HUES6 (cell line): ENCODE data around the gene GRIN1.
"Not testable (repeated sequence)": the region's sequence is repeated elsewhere in the genome, so short reads cannot be mapped to it uniquely, and the experiment has no call there.

Experiments used
- H3K27ac ChIP-seq: 2 replicates; pipeline ENCODE4 v1.7.0; 2013; ENCODE audit warnings: low read depth, mild to moderate bottlenecking, low read length, inconsistent platforms
- H3K27me3 ChIP-seq: 2 replicates; pipeline ENCODE4 v1.6.1; 2013; ENCODE audit warnings: low read length; ENCODE audit not compliant: control insufficient read depth, insufficient read depth
- H3K36me3 ChIP-seq: 2 replicates; pipeline ENCODE4 v1.6.1; 2013; ENCODE audit warnings: low read length; ENCODE audit not compliant: control insufficient read depth, insufficient read depth
- H3K4me1 ChIP-seq: 2 replicates; pipeline ENCODE4 v1.6.1; 2013; ENCODE audit warnings: low read length; ENCODE audit not compliant: control insufficient read depth, insufficient read depth
- H3K4me3 ChIP-seq: 2 replicates; pipeline ENCODE4 v1.5.1; 2013; ENCODE audit warnings: low read depth, low read length
- H3K9ac ChIP-seq: one replicate; pipeline ENCODE4 v1.6.1; 2013; ENCODE audit warnings: mild to moderate bottlenecking, low read length
- H3K9me3 ChIP-seq: 2 replicates; pipeline ENCODE4 v1.6.1; 2013; ENCODE audit warnings: low read depth, low read length; ENCODE audit not compliant: control insufficient read depth, insufficient read depth

The GRIN1 gene

DNA sequence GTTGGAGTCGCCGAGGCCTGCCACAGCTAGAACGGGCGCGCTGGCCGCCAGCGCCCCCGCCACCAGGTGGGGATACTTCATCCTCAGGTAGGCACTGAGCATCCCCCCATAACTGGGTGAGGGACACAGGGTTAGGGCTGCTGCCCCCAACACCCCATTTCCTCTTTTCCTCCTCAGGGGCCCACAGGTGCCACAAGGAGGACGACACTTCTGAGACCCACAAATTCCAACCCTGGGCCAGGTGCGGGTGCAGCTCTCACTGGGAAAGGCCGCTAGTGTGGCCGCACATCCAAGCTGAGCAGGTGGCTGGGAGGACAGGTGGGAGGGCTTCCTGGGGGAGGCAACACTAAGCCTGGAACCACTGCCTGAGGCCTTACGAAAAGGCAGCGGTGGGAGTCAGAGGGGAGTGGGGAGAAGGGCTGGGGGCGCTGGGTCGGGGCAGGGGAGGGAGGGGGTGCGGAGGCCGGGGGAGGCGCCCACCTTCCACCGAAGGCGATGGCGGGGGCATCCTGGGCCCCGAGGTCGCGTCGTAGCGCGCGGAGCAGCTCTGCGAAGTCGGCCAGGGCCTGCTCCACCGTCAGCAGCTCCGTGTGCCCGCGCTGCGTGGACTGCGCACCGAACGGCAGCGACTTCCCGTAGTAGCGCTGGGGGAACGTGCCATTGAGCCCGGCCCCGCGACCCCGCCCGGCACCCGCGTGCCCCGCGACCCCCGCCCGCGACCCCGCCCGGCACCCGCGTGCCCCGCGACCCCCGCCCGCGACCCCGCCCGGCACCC lies 25.4 kb upstream of the GRIN1 start:
- Histone ChIP-seq H3K9me3 (no peaks in the 10 kb centered on the region), H3K9ac (no peak overlapping the region), H3K27ac (no peak overlapping the region), H3K27me3 (peaks cover 36% of the 10 kb centered on the region), H3K36me3 (peaks cover 5% of the 10 kb centered on the region; the same call in 1 of the 2 replicates), H3K4me3 (no peak overlapping the region), H3K4me1 (0 out of 2 replicates have a peak, but pooled peaks cover 6% of the 10 kb centered on the region)

DNA sequence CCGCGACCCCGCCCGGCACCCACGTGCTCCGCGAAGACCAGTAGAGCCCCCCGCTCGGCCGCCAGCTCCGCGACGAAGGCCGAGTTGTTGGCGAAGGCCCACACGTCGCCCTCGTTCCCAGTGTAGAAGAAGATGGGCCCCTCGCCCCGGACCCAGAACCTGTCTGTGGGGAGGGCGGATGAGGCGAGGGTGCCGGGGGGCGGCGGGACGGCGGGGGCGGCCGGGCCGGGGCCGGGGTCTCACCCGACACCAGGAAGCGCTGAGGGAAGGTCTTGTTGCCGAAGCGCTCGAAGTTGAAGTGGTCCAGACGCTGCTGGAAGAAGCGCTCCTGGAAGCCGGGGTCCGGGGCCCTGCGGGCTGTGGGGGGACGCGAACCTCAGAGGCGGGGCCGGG lies 24.7 kb upstream of the GRIN1 start:
- H3K9ac ChIP-seq, result no peak overlapping the region
- no peak overlapping the region for H3K27ac ChIP-seq
- H3K27me3 ChIP-seq, result peaks cover 36% of the 10 kb centered on the region
- H3K4me1 ChIP-seq, result 0 out of 2 replicates have a peak, but pooled peaks cover 6% of the 10 kb centered on the region
- H3K4me3 ChIP-seq, result peak overlapping the region; percentile 48; the same call in 1 of the 2 replicates
- H3K9me3 ChIP-seq, result no peaks in the 10 kb centered on the region
- 0 out of 2 replicates have a peak, but pooled peaks cover 1% of the 10 kb centered on the region for H3K36me3 ChIP-seq

- H3K27me3 ChIP-seq, result peaks cover 36% of the 10 kb centered on the region
- no peak within 1 kb of the TSS for H3K27ac ChIP-seq
- H3K9me3 ChIP-seq, result no peaks in the 10 kb centered on the region
- no peaks in the 10 kb centered on the region for H3K36me3 ChIP-seq
- 0 out of 2 replicates have a peak, but pooled peaks cover 6% of the 10 kb centered on the region for H3K4me1 ChIP-seq
- peak within 1 kb of the TSS; percentile 48 for H3K4me3 ChIP-seq
- no peak within 1 kb of the TSS for H3K9ac ChIP-seq
Observed at GRCh38 chr9:137114613-137115393, 24.2 kb upstream of the GRIN1 start, which contains the start of gene DPP7. Gene DPP7, minus strand, starts transcription at chr9:137114733. Its CDS starts 20 bp downstream, at chr9:137114713.

GRCh38 chr9:137115394-137116026 lies 23.4 kb upstream of the GRIN1 start:
- H3K4me1 ChIP-seq, result 0 out of 2 replicates have a peak, but pooled peaks cover 6% of the 10 kb centered on the region
- H3K27ac ChIP-seq, result no peak overlapping the region
- peaks cover 36% of the 10 kb centered on the region for H3K27me3 ChIP-seq
- no peaks in the 10 kb centered on the region for H3K9me3 ChIP-seq
- peak overlapping the region; percentile 48; the same call in 1 of the 2 replicates for H3K4me3 ChIP-seq
- H3K9ac ChIP-seq, result no peak overlapping the region
- H3K36me3 ChIP-seq, result no peaks in the 10 kb centered on the region

- no peak overlapping the region for H3K9ac ChIP-seq
- H3K27me3 ChIP-seq, result peaks cover 36% of the 10 kb centered on the region
- no peak overlapping the region for H3K27ac ChIP-seq
- 0 out of 2 replicates have a peak, but pooled peaks cover 6% of the 10 kb centered on the region for H3K4me1 ChIP-seq
- no peak overlapping the region for H3K4me3 ChIP-seq
- no peaks in the 10 kb centered on the region for H3K9me3 ChIP-seq
- no peaks in the 10 kb centered on the region for H3K36me3 ChIP-seq
Observed at GRCh38 chr9:137116027-137116507, 22.9 kb upstream of the GRIN1 start.

GRCh38 chr9:137116728-137117127 lies 22.2 kb upstream of the GRIN1 start:
- no peak overlapping the region for H3K4me3 ChIP-seq
- peaks cover 36% of the 10 kb centered on the region for H3K27me3 ChIP-seq
- H3K9ac ChIP-seq, result no peak overlapping the region
- H3K4me1 ChIP-seq, result 0 out of 2 replicates have a peak, but pooled peaks cover 6% of the 10 kb centered on the region
- H3K36me3 ChIP-seq, result no peaks in the 10 kb centered on the region
- no peak overlapping the region for H3K27ac ChIP-seq
- no peaks in the 10 kb centered on the region for H3K9me3 ChIP-seq

DNA sequence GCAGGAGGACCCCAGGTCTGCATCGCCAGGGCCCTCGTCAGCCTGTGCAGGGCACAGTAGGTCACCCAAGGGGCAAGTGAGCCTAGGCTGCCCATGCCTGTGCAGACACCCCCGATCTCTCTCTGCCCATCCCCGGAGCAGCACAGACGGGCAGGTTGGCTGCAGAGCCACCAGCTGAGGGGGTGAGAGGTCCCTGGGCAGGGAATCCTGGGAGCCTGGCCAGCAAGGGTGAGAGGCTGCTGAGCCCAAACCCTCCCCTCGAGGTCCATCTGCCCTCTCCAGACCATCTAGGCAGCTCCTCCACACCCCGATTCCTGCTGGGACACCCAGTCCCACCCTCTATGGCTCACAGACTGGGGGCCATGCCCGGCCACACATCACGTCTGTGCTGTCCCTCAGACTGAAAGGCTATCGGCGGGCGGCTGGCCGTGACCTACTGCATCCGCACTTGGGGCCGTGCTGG lies 21.7 kb upstream of the GRIN1 start:
- H3K9ac ChIP-seq, result no peak overlapping the region
- H3K36me3 ChIP-seq, result no peaks in the 10 kb centered on the region
- 0 out of 2 replicates have a peak, but pooled peaks cover 6% of the 10 kb centered on the region for H3K4me1 ChIP-seq
- H3K4me3 ChIP-seq, result no peak overlapping the region
- H3K27me3 ChIP-seq, result peaks cover 36% of the 10 kb centered on the region
- no peak overlapping the region for H3K27ac ChIP-seq
- H3K9me3 ChIP-seq, result no peaks in the 10 kb centered on the region

DNA sequence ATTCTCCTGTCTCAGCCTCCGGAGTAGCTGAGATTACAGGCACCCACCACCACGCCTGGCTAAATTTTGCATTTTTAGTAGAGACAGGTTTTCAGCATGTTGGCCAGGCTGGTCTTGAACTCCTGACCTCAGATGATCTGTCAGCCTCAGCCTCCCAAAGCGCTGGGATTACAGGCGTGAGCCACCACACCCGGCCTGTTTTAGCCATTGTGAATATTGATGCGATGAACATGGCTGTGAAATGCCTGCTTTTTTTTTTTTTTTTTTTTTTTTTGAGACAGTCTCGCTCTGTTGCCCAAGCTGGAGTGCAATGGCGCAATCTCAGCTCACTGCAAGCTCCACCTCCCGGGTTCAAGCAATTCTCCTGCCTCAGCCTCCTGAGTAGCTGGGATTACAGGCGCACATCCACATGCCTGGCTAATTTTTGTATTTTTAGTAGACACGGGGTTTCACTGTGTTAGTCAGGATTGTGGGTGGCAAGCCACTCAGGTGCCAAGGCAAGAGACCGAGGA lies 20.8 kb upstream of the GRIN1 start:
- not testable (repeated sequence) for H3K4me3 ChIP-seq, H3K9me3 ChIP-seq, H3K36me3 ChIP-seq, H3K27ac ChIP-seq, H3K4me1 ChIP-seq, H3K9ac ChIP-seq
- H3K27me3 ChIP-seq, result peaks cover 30% of the 10 kb centered on the region

DNA sequence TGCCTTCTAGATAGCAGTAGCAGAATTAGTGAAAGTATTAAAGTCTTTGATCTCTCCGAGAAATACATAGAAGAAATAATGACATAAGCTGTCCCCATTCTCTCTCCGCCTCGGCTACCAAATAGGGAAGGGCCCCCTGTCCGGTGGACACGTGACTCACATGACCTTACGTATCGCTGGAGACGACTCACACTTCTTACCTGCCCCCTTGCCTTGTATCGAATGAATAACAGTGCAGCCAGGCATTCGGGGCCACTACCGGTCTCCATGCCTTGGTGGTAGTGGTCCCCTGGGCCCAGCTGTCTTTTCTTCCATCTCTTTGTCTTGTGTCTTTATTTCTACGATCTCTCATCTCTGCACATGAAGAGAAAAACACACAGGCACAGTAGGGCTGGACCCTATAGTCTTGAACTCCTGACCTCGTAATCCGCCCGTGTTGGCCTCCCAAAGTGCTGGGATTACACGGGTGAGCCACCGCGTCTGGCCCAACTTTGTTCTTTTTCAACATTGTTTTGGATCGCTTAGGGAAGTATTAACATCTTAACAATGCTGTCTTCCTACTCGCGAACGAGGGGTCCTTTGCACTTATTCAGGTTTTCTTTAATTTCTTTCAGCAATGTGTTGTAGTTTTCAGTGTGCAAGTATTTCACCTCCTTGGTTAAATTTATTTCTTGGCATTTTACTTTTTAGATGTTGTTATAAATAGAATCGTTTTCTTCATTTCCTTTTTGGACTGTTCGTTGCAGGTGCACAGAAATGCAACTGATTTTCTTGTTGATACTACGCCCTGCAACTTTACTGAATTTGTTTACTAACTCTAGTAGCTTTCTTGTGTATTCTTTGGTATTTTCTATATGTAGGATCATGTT lies 16.8 kb upstream of the GRIN1 start:
- not testable (repeated sequence) for H3K36me3 ChIP-seq, H3K27me3 ChIP-seq, H3K9me3 ChIP-seq, H3K9ac ChIP-seq, H3K4me1 ChIP-seq, H3K27ac ChIP-seq, H3K4me3 ChIP-seq
